HepG2 (cell line): ENCODE measurements around the gene SEPTIN5. TPM values are rescaled to one million over a fixed set of nuclear protein-coding genes. Genes with fewer than 3 reads are reported as not detected.

Experiments used
- CHD4 ChIP-seq: fragments of 200-600 bp; sonication (generic); IDR thresholded peaks from 2 replicates; pipeline ENCODE4 v1.7.0; 2017; ENCODE audit warnings: mild to moderate bottlenecking, low read length, borderline replicate concordance
- DMAP1 ChIP-seq: IDR thresholded peaks from 2 replicates; pipeline ENCODE4 v1.6.1; 2016
- HOXA3 ChIP-seq: sonication (generic); formaldehyde crosslinking; IDR thresholded peaks from 2 replicates; pipeline ENCODE4 v1.5.0; 2020; ENCODE audit warnings: missing genetic modification reagents
- JUN ChIP-seq: sonication (generic); formaldehyde crosslinking; IDR thresholded peaks from 2 replicates; pipeline ENCODE4 v1.4.0; 2020; ENCODE audit warnings: mild to moderate bottlenecking, missing genetic modification reagents
- JUNB ChIP-seq: sonication (generic); formaldehyde crosslinking; IDR thresholded peaks from 2 replicates; pipeline ENCODE4 v1.8.0; 2022; ENCODE audit warnings: missing genetic modification reagents, mild to moderate bottlenecking, borderline replicate concordance
- MAF1 ChIP-seq: sonication (generic); formaldehyde crosslinking; IDR thresholded peaks from 2 replicates; pipeline ENCODE4 v1.5.0; 2020; ENCODE audit warnings: missing genetic modification reagents, borderline replicate concordance
- MYNN ChIP-seq: sonication (generic); formaldehyde crosslinking; IDR thresholded peaks from 2 replicates; pipeline ENCODE4 v1.4.0; 2020; ENCODE audit warnings: mild to moderate bottlenecking, low read depth, missing genetic modification reagents
- PAWR ChIP-seq: sonication (generic); formaldehyde crosslinking; IDR thresholded peaks from 2 replicates; pipeline ENCODE4 v1.4.0; 2020; ENCODE audit warnings: missing genetic modification reagents, mild to moderate bottlenecking, borderline replicate concordance
- PITX1 ChIP-seq: sonication (generic); formaldehyde crosslinking; IDR thresholded peaks from 2 replicates; pipeline ENCODE4 v1.5.1; 2020; ENCODE audit warnings: mild to moderate bottlenecking, missing genetic modification reagents
- SETDB1 ChIP-seq: sonication (generic); formaldehyde crosslinking; IDR thresholded peaks from 2 replicates; pipeline ENCODE4 v1.5.1; 2020; ENCODE audit warnings: missing genetic modification reagents, mild to moderate bottlenecking, borderline replicate concordance
- SP4 ChIP-seq: sonication (generic); formaldehyde crosslinking; IDR thresholded peaks from 2 replicates; pipeline ENCODE4 v1.8.1; 2023; ENCODE audit warnings: mild to moderate bottlenecking, missing genetic modification reagents
- SP5 ChIP-seq: IDR thresholded peaks from 2 replicates; pipeline ENCODE4 v1.6.1; 2016; ENCODE audit warnings: low read depth, borderline replicate concordance
- YEATS2 ChIP-seq: sonication (generic); formaldehyde crosslinking; IDR thresholded peaks from 2 replicates; pipeline ENCODE4 v1.4.0; 2020; ENCODE audit warnings: missing genetic modification reagents, borderline replicate concordance
- ZNF205 ChIP-seq: IDR thresholded peaks from 2 replicates; pipeline ENCODE4 v1.6.1; 2018; ENCODE audit warnings: missing biosample characterization, missing genetic modification reagents
- ZNF326 ChIP-seq: sonication (generic); formaldehyde crosslinking; IDR thresholded peaks from 2 replicates; pipeline ENCODE4 v1.4.0; 2020; ENCODE audit warnings: missing genetic modification reagents, borderline replicate concordance
- polyA plus RNA-seq, 8 experiments: library from polyadenylated mRNA; depleted of rRNA in 3 of 8; stranded (reverse) in 7 of 8; unstranded in 1 of 8; fragments of >200 nt; fragmentation: Illumina TruSeq in 4 of 8; extraction: Trizol in 4 of 8; gene quantifications; 2 replicates each; pipeline versions ENCODE4 v1.2.1 to v1.2.3, GENCODE V29; 2011 to 2016; ENCODE audit warnings: low read depth in 4 of 8, missing spikeins in 1 of 8, mixed read lengths in 1 of 8; ENCODE audit not compliant: insufficient read depth in 1 of 8
- total RNA-seq, 5 experiments: library from RNA; depleted of rRNA; stranded (reverse); fragments of >200 nt; fragmentation: Illumina TruSeq; extraction: Trizol; gene quantifications; 2 replicates each; pipeline ENCODE4 v1.2.3, GENCODE V29; 2016; ENCODE audit warnings: low read depth in 1 of 5
- TF ChIP-seq, protein P1 (sequence below): sonication (generic); formaldehyde crosslinking; IDR thresholded peaks from 2 replicates; pipeline ENCODE4 v1.5.0; 2020; ENCODE audit warnings: mild to moderate bottlenecking, missing genetic modification reagents
- TF ChIP-seq, protein P2 (sequence below): IDR thresholded peaks from 2 replicates; pipeline ENCODE4 v1.6.1; 2016
- TF ChIP-seq, protein P3 (sequence below): sonication (generic); formaldehyde crosslinking; IDR thresholded peaks from 2 replicates; pipeline ENCODE4 v1.9.0; 2022; ENCODE audit warnings: missing genetic modification reagents, mild to moderate bottlenecking, borderline replicate concordance
- TF ChIP-seq, protein P4 (sequence below): sonication (generic); formaldehyde crosslinking; IDR thresholded peaks from 2 replicates; pipeline ENCODE4 v1.4.0; 2020; ENCODE audit warnings: missing genetic modification reagents, borderline replicate concordance
- TF ChIP-seq, protein P5 (sequence below): sonication (generic); formaldehyde crosslinking; IDR thresholded peaks from 2 replicates; pipeline ENCODE4 v1.5.1; 2020; ENCODE audit warnings: mild to moderate bottlenecking, missing genetic modification reagents

The SEPTIN5 gene
- total and polyA plus RNA-seq, 2 of the 13 experiments (the other 11 are each of a cell fraction or from before 2014, with no cell fraction given) = 0.33 TPM; not detected in 1

DNA sequence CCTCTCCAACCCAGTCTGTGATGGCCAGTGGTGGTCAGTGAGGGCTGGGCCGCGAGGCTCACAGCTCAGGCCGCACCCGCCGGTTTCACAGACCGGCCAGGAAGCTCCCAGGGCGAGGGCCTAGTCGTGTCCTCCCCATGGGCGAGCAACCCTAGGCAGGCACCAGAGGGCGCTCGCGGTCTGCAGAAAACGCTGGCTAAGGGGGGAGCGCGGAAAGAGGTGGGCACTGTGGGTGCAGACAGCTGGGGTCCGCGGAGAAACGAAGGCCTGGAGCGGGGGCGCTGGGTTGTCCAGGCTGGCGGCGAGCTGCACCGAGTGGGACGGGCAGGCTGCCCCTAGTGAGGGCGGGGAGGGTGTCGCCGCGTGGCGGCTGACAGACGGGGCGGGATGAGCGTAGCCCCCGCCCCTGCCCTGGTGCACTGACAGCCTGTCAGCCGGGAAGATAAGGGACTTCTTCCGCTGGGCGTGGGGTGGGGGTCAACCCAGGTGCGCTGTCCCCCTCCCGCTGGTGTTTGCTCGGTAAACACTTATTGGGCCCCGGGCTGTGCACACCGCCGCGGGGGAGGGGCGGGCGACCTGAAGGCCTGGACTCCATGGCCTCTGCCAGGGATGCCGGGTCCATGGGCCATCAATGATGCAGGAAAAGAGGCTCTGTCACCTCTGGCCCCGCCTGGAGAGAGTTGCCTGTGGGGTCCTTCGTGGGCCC is 16.5 kb downstream of the SEPTIN5 start (continued):
- TF ChIP-seq, protein P1, sequence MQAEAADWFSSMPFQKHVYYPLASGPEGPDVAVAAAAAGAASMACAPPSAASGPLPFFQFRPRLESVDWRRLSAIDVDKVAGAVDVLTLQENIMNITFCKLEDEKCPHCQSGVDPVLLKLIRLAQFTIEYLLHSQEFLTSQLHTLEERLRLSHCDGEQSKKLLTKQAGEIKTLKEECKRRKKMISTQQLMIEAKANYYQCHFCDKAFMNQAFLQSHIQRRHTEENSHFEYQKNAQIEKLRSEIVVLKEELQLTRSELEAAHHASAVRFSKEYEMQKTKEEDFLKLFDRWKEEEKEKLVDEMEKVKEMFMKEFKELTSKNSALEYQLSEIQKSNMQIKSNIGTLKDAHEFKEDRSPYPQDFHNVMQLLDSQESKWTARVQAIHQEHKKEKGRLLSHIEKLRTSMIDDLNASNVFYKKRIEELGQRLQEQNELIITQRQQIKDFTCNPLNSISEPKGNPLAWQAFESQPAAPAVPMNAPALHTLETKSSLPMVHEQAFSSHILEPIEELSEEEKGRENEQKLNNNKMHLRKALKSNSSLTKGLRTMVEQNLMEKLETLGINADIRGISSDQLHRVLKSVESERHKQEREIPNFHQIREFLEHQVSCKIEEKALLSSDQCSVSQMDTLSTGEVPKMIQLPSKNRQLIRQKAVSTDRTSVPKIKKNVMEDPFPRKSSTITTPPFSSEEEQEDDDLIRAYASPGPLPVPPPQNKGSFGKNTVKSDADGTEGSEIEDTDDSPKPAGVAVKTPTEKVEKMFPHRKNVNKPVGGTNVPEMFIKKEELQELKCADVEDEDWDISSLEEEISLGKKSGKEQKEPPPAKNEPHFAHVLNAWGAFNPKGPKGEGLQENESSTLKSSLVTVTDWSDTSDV (CRISPR knock-in tag) = 0 out of 2 replicates have a peak, but pooled peaks have one; percentile 57
- TF ChIP-seq YEATS2 (CRISPR knock-in tag) (peak; percentile 63; the same call in 1 of the 2 replicates), MAF1 (CRISPR knock-in tag) (no peak), PITX1 (CRISPR knock-in tag) (peak; percentile 95), HOXA3 (peak; percentile 70), CHD4 (no peak), SETDB1 (CRISPR knock-in tag) (no peak), JUNB (CRISPR knock-in tag) (no peak), SP5 (CRISPR knock-in tag) (peak; percentile 80), PAWR (no peak), SP4 (CRISPR knock-in tag) (peak; percentile 84; the same call in 1 of the 2 replicates), MYNN (CRISPR knock-in tag) (0 out of 2 replicates have a peak, but pooled peaks have one; percentile 1), ZNF326 (CRISPR knock-in tag) (no peak), DMAP1 (CRISPR knock-in tag) (peak; percentile 78; the same call in 1 of the 2 replicates), ZNF205 (CRISPR knock-in tag) (no peak; the same call in 1 of the 2 replicates), JUN (CRISPR knock-in tag) (0 out of 2 replicates have a peak, but pooled peaks have one; percentile 21)
- TF ChIP-seq, protein P2, sequence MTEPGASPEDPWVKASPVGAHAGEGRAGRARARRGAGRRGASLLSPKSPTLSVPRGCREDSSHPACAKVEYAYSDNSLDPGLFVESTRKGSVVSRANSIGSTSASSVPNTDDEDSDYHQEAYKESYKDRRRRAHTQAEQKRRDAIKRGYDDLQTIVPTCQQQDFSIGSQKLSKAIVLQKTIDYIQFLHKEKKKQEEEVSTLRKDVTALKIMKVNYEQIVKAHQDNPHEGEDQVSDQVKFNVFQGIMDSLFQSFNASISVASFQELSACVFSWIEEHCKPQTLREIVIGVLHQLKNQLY (CRISPR knock-in tag) = no peak
- TF ChIP-seq, protein P3, sequence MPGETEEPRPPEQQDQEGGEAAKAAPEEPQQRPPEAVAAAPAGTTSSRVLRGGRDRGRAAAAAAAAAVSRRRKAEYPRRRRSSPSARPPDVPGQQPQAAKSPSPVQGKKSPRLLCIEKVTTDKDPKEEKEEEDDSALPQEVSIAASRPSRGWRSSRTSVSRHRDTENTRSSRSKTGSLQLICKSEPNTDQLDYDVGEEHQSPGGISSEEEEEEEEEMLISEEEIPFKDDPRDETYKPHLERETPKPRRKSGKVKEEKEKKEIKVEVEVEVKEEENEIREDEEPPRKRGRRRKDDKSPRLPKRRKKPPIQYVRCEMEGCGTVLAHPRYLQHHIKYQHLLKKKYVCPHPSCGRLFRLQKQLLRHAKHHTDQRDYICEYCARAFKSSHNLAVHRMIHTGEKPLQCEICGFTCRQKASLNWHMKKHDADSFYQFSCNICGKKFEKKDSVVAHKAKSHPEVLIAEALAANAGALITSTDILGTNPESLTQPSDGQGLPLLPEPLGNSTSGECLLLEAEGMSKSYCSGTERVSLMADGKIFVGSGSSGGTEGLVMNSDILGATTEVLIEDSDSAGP (CRISPR knock-in tag) = peak; percentile 92; the same call in 1 of the 2 replicates
- TF ChIP-seq, protein P4, sequence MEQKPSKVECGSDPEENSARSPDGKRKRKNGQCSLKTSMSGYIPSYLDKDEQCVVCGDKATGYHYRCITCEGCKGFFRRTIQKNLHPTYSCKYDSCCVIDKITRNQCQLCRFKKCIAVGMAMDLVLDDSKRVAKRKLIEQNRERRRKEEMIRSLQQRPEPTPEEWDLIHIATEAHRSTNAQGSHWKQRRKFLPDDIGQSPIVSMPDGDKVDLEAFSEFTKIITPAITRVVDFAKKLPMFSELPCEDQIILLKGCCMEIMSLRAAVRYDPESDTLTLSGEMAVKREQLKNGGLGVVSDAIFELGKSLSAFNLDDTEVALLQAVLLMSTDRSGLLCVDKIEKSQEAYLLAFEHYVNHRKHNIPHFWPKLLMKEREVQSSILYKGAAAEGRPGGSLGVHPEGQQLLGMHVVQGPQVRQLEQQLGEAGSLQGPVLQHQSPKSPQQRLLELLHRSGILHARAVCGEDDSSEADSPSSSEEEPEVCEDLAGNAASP = peak; percentile 90
- TF ChIP-seq, protein P5, sequence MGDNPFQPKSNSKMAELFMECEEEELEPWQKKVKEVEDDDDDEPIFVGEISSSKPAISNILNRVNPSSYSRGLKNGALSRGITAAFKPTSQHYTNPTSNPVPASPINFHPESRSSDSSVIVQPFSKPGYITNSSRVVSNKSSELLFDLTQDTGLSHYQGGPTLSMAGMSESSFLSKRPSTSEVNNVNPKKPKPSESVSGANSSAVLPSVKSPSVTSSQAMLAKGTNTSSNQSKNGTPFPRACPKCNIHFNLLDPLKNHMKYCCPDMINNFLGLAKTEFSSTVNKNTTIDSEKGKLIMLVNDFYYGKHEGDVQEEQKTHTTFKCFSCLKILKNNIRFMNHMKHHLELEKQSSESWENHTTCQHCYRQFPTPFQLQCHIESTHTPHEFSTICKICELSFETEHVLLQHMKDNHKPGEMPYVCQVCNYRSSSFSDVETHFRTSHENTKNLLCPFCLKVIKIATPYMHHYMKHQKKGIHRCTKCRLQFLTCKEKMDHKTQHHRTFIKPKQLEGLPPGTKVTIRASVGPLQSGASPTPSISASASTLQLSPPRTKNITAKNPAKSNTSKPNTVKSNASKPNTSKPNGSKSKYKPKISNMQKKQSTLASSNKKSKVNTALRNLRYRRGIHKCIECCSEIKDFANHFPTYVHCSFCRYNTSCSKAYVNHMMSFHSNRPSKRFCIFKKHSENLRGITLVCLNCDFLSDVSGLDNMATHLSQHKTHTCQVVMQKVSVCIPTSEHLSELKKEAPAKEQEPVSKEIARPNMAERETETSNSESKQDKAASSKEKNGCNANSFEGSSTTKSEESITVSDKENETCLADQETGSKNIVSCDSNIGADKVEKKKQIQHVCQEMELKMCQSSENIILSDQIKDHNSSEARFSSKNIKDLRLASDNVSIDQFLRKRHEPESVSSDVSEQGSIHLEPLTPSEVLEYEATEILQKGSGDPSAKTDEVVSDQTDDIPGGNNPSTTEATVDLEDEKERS (CRISPR knock-in tag) = peak; percentile 61; the same call in 1 of the 2 replicates
